Stimulated activated CD4-positive, alpha-beta T cell treated with anti-CD3 and anti-CD28 coated beads, Interleukin-15, amount 100 ng/mL, for 24 hours (primary cell): ENCODE results near the gene NOD1.

ENCODE experiments used
- DNase-seq: peaks from one replicate; pipeline ENCODE4 v3.0.0-alpha.2; 2020

The NOD1 gene

GRCh38 chr7:30468791-30469190, 9.8 kb downstream of the NOD1 start:
- no peak for DNase-seq

GRCh38 chr7:30468041-30468440, 10.5 kb downstream of the NOD1 start:
- no peak for DNase-seq

DNA sequence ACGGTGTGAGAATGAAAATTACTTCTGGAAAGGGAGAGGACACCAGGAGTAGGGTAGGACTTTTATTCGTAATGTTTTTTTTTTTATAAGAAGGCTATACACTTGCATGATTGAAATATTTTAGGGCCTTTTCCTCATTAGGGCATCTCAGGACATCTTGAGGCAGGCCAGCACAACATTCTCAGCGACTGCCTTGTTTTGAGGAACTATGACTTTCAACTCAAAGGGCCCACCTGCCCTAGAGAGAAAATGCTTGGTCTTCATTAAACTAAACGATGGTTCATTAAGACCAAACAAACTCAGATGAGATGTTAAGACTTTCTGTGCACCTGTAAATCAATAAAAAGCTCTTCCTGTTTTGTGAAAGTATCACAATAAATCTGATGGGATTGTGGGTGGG, 11.3 kb downstream of the NOD1 start:
- no peak for DNase-seq

DNA sequence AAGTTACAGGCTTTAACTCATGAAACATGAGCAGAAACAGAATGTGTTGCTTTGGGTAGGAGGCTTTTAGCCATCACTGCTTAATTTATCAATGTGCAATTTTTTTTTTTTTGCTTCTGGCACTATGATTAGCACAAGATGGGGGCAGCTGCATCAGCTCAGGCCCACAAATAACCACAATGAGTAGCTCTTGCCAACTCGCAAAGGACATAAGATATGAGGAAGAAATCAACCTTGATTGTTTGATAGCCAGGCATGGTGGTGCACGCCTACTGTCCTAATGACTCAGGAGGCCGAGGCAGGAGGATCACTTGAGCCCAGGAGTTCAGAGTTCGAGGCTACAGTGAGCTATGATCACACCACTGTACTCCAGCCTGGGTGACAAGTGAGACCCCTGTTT, 12.3 kb downstream of the NOD1 start:
- DNase-seq, result no peak

DNA sequence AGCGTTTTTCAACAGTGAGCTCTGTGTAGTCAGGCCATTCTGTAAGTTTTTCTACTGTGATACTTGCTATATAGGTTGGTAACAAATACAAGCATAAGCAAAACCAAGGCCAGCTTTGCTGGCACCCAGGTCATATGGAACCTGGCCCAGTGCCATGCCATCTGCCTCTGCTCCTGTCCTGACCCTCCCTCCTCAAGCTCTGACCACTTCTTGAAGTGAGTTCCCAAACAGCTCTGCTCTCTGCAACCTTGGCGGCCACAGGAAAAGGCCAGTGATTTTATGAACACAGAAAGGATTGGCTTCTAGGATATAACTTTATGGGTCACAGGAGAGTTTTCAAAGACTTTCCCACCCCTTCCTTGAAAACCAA, 12.8 kb downstream of the NOD1 start:
- no peak for DNase-seq

GRCh38 chr7:30465046-30465810, 13.4 kb downstream of the NOD1 start:
- DNase-seq, result no peak

DNA sequence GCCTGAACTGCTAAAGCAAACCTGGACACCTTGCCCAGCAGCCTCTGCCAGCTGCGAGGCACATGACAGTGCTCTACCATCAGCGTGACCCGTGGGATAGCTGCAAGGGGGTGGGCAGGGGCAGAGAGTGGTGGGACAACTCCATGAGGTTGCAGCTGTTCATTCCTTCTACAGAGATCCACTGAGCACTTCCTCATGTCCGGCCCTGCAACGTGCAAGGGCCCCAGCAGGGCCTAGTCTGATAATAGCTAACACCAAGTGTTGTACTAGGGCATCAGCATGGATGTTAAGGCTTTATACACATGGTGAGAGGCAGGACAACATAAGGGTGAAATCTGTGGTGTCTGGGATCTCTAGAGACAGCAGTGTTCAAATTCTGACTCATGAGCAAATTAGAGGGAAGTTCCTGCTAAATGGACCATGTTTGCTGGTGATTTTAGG, 14.3 kb downstream of the NOD1 start:
- no peak for DNase-seq

DNA sequence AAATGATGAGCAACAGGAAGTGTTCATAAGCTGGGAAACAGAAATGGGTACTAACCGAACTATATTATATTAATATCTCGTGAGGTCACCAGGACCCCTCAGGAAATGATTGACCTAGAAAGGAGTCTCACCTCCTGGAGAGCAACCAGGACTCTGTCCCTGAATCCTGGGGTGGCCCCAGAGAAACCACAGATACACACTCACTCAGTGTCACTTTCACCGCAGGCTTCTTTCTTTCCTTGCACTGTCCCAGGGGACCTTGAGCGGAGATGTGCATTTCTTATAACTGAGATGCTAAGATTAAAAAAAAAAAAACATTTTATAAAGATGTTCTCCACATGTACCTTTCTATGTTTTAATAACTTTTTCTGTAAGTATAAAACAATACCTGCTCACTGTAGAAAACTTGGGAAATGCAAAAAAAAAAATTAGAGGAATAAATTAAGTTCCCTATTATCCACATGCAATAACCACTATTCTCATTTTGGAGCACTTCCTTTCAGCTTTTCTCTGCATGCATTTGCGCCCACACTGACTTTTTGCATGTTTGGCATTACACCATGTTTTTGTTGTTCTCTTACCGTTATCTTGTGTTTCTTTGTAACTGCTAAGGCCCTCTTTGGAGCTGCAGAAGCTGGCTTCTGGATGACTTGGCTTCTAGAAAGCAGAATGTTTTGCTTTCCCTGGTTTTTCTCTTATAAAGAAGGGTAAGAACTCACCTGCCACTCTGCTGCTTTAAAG, 15.0 kb downstream of the NOD1 start:
- no peak for DNase-seq

DNA sequence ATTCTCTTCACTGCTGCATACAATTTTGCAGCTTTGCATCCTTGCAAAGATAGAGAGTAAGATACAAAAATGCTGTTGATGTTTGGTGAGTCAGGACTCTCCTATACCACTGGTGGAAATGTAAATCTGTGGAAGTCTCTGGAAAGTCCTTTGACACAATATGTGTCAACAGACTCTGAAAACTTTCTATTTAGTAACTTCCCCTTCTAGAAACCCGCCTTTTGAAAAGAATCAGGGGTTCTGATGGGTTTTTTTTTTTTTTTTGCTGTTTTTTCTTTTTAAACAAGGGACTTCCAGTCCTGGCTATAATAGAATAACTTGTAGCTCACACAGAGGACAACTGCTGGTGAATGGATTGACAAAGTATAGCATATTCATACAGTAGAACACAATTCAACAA, 16.4 kb downstream of the NOD1 start:
- DNase-seq, result no peak

- no peak for DNase-seq
These were observed 18.3 kb downstream of the NOD1 start for GRCh38 chr7:30460246-30460633.

DNA sequence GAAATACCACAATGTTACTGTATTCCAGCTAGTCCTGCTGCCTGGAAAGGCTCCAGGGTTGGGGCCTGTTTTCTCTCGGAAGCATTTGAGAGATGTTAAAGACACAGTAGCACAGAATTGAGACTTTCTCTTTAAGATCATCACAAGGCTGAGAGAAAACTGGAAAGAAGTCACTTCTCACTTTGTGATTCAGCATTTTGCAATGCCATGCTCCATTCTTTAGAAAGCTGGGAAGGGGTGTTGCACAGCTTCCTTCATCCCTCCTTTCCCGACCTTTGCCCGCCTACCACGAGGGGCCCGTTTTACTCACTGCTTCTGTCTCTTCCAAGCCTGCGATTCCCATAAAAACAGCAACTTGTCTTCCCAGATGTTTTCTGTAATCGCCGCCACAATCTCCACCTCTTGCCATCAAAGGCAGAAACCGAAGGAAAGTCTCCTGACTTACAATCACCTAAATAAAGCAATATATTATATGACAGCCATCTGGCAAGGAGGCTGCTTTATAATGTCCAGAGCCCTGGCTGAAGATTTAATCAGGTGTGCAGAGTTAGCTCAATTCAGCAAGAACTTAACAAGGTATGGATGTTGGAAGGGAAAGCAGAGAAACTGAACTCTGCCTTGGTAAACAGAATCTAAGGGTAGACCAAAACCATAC, 18.9 kb downstream of the NOD1 start:
- DNase-seq, result no peak

DNA sequence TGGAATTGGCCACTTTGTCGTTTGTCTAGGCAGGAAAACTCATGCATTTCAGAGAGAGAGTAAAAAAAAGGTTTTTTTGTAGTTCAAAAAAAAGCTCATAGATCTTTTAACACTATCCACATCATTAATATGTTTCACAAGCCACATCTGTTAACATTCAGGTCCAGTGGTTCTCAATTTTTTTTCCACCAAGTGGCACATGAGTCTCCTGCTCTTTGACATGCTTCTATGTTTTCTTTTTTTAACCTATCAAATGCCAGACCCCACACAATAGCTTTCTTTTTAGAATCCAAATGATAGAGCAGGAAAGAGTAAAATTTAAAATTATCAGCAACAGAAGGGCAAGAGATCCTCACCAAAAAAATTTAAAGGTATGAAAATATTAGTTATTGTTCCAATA, 20.3 kb downstream of the NOD1 start:
- no peak for DNase-seq

- DNase-seq, result no peak
These were observed 24.7 kb downstream of the NOD1 start for GRCh38 chr7:30453921-30454320.

- DNase-seq, result no peak
These were observed 25.6 kb downstream of the NOD1 start for GRCh38 chr7:30453016-30453415.

DNA sequence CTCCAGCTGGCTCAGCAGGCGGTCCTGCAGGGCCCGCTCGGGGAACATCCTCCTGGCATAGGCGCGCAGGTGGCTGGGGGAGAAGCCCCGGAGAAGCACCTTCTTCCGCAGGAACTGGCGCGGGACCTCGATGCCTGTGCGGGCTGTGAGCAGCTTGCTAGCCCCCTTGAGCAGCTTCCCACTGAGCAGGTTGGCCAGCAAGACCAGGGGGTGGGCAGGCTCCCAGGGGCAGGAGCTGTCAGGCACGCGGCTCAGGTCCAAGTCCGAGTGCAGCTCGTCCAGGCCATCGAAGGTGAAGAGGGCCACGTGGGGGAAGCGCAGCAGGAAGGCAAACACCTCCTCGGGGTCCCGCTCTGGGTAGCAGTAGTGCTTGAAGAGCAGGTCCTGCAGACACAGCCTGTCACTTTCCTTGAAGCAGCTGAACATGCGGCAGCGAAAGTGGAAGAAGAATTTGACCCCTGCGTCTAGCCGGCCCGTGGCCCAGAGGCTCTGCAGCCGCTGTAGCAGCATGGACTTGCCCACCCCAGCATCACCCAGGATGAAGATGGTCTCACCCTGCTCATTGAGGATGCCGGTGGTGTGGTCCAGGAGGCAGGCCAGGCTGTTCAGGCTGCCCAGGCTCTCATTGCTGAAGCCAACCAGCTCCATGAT, 26.2 kb downstream of the NOD1 start:
- no peak for DNase-seq

DNA sequence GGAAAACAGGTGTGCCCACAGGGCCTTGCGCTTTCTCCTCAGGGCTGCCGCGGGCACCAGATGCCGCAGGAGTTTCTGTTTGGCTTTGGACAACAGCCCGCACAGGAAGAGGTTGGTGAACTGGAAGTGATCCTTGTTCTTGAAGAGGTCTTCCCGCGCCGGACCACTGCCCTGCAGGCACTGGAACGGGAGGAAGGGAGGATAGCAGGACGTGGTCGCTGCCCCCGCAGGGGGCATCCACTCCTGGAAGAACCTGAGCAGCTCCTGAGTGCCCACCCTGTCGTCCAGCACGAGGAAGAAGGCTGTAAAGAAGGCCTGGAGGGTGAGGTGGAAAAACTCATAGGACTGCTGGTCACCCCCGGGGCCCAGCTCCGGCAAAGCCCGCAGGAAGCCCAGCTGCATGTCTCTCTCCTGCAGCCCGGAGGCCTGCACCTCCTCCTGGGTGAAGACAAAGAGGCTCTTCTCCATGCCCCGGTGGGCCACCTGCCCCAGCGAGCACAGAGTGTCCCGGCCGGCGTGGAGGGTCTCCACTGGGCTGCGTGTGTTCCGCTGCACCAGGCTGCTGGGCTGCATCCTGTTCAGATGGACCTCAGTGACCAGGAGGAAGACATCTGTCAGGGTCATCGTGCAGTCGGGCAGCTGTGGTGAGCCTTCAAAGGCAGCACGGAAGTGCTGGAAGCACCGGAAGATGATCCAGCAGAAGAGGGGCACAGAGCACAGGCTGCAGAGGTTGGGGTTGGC, 26.9 kb downstream of the NOD1 start:
- no peak for DNase-seq

- no peak for DNase-seq
These were observed 27.5 kb downstream of the NOD1 start for GRCh38 chr7:30450983-30451497.

DNA sequence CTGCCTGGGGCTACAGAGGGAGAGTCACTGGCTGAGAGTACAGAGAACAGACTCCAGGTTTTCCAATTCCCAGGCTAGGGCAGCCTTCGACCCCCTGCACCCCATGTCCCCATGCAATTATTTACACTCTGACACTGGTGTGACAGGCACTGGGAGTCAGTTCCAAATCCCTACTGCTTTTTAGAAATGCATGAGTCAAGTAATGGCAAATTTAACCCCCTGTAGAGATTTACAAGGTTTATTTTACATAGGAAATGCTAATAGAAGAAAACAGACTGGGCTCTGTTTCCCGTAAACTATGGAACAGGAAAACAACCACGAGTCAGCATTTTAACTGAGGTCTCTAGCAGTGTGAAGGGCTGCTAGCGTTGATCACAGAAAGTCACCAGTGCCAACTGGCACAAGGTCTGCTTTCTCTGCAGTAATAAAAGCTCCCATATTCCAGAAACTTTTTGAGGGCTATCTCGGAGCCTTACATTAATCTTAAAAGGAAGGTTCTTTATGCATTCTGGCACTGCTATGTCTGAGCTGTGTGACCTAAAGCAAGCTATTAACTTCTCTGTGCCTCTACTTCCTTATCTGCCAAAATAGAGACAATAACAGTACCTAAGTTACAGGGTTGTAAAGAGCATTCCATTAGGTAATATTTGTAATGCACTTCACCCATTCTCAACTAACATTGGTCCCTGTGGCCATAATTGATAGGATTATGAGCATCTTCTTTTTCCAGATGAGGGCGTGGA, 28.2 kb downstream of the NOD1 start:
- DNase-seq, result no peak

- no peak for DNase-seq
These were observed 30.0 kb downstream of the NOD1 start for GRCh38 chr7:30448461-30449189.

GRCh38 chr7:30447466-30447865, 31.1 kb downstream of the NOD1 start:
- no peak for DNase-seq

GRCh38 chr7:30446266-30446665, 32.3 kb downstream of the NOD1 start:
- DNase-seq, result no peak
